ENCODE data around the gene ZNF516.

ZNF516 gene

DNA sequence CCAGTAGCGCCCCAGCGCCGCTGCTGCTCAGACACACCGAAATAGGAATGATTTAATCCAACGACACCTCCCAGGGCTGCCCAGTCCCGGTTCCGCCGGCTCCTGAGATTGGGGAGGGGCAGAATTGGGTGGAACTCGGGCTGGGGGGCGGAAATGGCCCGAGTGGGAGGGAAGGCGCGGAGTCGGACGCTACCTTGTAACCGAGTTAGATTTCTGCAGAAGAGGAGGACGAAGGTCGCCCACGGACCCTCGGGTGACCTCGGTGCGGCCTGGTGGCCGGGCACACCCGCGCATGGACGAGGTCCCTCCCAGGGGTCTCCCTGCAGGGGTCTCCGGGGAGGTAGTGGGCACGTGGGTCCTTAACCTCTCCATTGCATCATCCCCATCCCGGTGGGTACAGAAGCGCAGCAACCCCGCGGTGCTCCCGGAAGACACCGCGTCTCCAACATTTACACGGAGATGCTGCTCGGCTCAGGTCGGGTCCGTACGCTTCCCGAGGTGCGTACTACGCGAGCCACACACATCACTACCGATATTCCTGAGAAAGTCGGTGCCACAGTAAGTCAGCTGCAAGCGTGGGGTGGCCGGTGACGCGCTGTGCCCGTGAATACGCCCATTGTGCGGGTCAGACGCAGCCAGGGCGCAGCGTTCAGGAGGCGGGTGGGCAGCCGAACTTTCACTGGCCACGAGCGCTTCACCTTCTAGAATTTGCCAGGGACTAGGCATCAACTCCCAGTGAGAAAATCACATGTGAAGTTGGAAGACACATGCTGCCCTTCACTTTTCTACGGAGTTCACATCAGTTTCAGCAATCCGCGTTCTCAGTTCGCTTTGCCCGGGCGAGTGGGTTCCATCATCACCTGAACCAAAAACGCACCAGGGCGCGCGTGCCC lies 3.0 kb downstream of the ZNF516 start:
- Histone ChIP-seq H3F3A (ENCODE audit: control insufficient read depth, insufficient read depth) (peaks cover 19% of the 10 kb centered on the region), H3K27ac (ENCODE audit: low read depth, low read length) (peak overlapping the region; percentile 97), H3K9me2 (replicated peaks; ENCODE audit: control insufficient read depth, low read length) (no peaks in the 10 kb centered on the region), H3K4me3 (ENCODE audit: low read length) (peak overlapping the region; percentile 86), H4K20me1 (ENCODE audit: control insufficient read depth, insufficient read depth, low read depth, low read length) (peaks cover 15% of the 10 kb centered on the region), H3K27me3 (ENCODE audit: control insufficient read depth, low read length) (no peaks in the 10 kb centered on the region), H3K79me2 (ENCODE audit: control insufficient read depth, low read length) (peaks cover 72% of the 10 kb centered on the region), H3K9me3 (ENCODE audit: control insufficient read depth, insufficient read depth, low read length) (no peaks in the 10 kb centered on the region), H3K4me2 (ENCODE audit: low read length) (peak overlapping the region; percentile 96), H3K4me1 (ENCODE audit: control insufficient read depth, low read length) (peaks cover 46% of the 10 kb centered on the region), H3K36me3 (ENCODE audit: control insufficient read depth, low read length) (no peaks in the 10 kb centered on the region)
- no peak for TF ChIP-seq EZH2phosphoT487 (IDR thresholded peaks at IDR 0.05; ENCODE audit: borderline replicate concordance, low read length)
- TF ChIP-seq, protein P1, sequence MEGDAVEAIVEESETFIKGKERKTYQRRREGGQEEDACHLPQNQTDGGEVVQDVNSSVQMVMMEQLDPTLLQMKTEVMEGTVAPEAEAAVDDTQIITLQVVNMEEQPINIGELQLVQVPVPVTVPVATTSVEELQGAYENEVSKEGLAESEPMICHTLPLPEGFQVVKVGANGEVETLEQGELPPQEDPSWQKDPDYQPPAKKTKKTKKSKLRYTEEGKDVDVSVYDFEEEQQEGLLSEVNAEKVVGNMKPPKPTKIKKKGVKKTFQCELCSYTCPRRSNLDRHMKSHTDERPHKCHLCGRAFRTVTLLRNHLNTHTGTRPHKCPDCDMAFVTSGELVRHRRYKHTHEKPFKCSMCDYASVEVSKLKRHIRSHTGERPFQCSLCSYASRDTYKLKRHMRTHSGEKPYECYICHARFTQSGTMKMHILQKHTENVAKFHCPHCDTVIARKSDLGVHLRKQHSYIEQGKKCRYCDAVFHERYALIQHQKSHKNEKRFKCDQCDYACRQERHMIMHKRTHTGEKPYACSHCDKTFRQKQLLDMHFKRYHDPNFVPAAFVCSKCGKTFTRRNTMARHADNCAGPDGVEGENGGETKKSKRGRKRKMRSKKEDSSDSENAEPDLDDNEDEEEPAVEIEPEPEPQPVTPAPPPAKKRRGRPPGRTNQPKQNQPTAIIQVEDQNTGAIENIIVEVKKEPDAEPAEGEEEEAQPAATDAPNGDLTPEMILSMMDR (IDR thresholded peaks at IDR 0.05; ENCODE audit: low read depth, low read length, poor library complexity, severe bottlenecking): no peak

DNA sequence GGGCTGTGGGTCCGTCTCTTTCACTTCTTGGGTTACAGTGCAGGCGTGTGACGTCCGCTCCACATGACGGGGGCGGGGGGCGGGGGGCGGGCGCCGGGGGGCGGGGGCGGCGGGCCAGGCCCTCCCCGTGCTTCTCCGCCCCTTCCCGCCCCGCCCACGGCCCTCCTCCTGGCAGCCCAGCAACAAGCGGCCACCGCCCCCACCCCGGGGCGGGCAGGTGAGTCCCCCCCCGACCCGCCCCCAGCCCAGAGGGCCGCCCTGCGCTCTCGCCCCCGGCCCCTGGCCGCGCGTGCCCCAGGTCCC lies 3.6 kb downstream of the ZNF516 start:
- TF ChIP-seq, protein P1 (IDR thresholded peaks at IDR 0.05; ENCODE audit: low read depth, low read length, poor library complexity, severe bottlenecking): no peak
- TF ChIP-seq EZH2phosphoT487 (IDR thresholded peaks at IDR 0.05; ENCODE audit: borderline replicate concordance, low read length): no peak
- Histone ChIP-seq H3K36me3 (ENCODE audit: control insufficient read depth, low read length) (no peaks in the 10 kb centered on the region), H3K4me2 (ENCODE audit: low read length) (peak overlapping the region; percentile 96), H3F3A (ENCODE audit: control insufficient read depth, insufficient read depth) (peaks cover 14% of the 10 kb centered on the region), H3K9me3 (ENCODE audit: control insufficient read depth, insufficient read depth, low read length) (no peaks in the 10 kb centered on the region), H3K4me3 (ENCODE audit: low read length) (peak overlapping the region; percentile 86), H3K27me3 (ENCODE audit: control insufficient read depth, low read length) (no peaks in the 10 kb centered on the region), H3K9me2 (replicated peaks; ENCODE audit: control insufficient read depth, low read length) (no peaks in the 10 kb centered on the region), H3K4me1 (ENCODE audit: control insufficient read depth, low read length) (peaks cover 46% of the 10 kb centered on the region), H4K20me1 (ENCODE audit: control insufficient read depth, insufficient read depth, low read depth, low read length) (peaks cover 18% of the 10 kb centered on the region), H3K27ac (ENCODE audit: low read depth, low read length) (no peak overlapping the region), H3K79me2 (ENCODE audit: control insufficient read depth, low read length) (peaks cover 78% of the 10 kb centered on the region)

DNA sequence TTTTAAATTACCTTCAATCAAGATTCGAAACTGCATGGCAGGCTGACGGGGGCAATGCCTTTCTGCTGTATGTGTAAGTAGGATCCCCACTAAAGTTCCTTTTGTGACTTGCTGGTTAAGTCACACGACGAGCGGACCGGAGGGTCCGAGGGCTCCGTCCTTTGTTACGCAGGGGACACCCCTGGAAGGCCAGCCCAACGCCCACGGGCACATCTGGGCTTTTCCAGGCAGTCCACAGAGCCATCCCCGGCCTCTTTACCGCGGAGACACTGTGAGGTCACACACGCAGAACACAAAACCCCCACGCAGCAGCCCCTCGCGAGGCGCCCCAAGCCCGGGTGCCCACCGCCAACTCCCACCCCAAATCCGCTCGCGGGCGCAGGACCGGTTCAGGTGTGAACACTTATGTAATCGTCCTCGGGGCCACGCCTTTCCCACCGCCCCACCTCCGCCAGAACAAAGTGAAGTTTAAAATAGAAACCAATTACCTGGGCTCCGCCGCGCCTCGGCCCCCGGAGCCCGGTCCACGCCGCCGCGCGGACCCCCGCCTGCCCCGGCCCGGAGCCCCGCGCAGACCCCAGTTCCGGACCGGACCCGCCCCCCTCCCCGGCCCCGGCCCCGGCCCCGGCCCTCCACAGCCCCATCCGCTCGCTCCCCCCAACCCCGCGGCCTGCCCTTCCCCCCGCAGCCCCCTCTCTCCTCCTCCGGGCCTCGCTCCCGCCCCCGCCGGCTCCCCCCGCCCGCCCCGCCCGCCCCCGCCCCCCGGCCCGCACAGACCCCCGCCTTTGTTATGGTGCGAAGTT lies 4.2 kb downstream of the ZNF516 start:
- Histone ChIP-seq H3K79me2 (ENCODE audit: control insufficient read depth, low read length) (peaks cover 84% of the 10 kb centered on the region), H4K20me1 (ENCODE audit: control insufficient read depth, insufficient read depth, low read depth, low read length) (peaks cover 23% of the 10 kb centered on the region), H3K9me3 (ENCODE audit: control insufficient read depth, insufficient read depth, low read length) (no peaks in the 10 kb centered on the region), H3F3A (ENCODE audit: control insufficient read depth, insufficient read depth) (peaks cover 14% of the 10 kb centered on the region), H3K4me1 (ENCODE audit: control insufficient read depth, low read length) (peaks cover 49% of the 10 kb centered on the region), H3K27me3 (ENCODE audit: control insufficient read depth, low read length) (no peaks in the 10 kb centered on the region), H3K27ac (ENCODE audit: low read depth, low read length) (no peak overlapping the region), H3K4me3 (ENCODE audit: low read length) (peak overlapping the region; percentile 71), H3K9me2 (replicated peaks; ENCODE audit: control insufficient read depth, low read length) (no peaks in the 10 kb centered on the region), H3K36me3 (ENCODE audit: control insufficient read depth, low read length) (no peaks in the 10 kb centered on the region), H3K4me2 (ENCODE audit: low read length) (peak overlapping the region; percentile 81)
- TF ChIP-seq, protein P1 (IDR thresholded peaks at IDR 0.05; ENCODE audit: low read depth, low read length, poor library complexity, severe bottlenecking): no peak
- TF ChIP-seq EZH2phosphoT487 (IDR thresholded peaks at IDR 0.05; ENCODE audit: borderline replicate concordance, low read length): no peak

Measured in DOHH2 (cell line).